GM18519 (cell line): Measurements from ENCODE around the gene ZFYVE28.

Experiments
- ATAC-seq: cut with Tn5 transposase; IDR thresholded peaks from one replicate; pipeline ENCODE4 v1.9.1; 2021; ENCODE audit warnings: mild to moderate bottlenecking, moderate library complexity; ENCODE audit not compliant: unreplicated experiment, low FRiP score

Gene ZFYVE28

DNA sequence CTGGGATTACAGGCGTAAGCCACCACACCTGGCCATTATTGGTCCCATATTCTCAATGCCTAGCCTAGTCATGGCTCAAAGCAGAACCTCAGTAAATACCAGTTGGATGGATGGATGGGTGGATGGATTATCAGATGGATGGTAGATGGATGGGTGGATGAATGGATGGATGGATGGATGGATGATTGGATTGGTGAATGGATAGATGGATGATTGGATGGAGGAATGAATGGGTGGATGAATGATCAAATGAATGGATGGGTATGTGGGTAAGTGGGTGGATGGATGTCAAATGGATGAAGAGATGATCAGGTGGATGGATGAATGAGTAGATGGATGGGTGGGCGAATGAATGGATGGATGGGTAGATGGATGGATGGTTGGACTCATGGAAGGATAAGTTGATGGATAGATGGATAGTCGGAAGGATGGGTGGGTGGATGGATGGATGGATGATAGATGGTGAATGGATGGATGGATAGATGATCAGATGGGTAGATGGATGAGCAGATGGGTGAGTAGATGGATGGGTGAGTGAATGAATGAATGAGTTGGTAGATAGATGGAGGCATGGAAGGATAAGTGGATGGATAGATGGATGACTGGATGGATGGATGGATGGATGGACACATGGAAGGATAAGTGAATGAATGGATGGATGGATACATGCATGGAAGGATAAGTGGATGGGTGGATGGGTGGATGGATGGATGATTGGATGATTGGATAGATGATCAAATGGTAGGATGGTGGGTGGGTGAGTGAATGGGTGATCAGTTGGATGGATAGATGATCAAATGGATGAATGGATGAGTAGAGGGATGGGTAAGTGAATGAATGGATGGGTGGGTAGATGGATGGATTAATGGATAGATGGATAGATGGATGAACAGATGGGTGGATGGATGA lies 28.5 kb upstream of the ZFYVE28 start:
- no peak for ATAC-seq

DNA sequence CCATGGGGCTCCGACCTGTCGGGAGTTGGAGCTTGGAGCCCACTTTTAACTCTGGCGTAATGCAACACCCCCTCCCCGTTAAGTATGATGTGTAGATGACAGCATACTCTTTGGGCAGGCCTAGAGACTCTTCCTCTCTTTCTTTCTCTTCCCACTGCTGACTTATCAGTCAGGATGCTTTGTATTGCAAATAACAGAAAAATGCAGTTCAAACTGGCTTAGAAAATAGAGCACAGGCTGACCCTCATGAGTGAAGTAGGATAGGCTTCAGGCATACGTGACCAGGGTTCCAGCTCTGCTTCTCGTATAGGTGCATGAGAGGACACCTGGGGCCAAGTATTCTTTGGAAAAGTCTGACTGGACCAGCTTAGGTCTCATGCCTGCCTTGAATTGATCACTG lies 27.1 kb upstream of the ZFYVE28 start:
- no peak for ATAC-seq

DNA sequence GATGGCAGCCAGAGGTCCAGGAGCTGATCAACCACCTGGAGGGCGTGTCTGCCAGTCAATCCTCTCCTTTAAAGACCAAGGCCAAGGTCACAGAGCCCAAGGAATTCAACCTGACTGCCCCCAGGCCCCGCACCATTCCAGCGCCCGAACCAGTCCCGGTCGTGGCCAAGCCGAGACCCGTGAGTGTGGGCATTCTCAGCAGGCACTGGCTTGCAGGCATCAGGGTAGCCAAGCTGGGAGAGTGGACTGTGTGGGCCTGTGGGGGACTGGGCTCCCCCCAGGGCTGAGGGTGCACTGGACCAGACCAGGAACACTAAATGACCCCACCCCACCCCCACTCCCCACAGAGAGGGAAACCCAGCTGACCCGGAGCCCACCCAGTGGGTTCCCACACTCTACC lies 26.7 kb upstream of the ZFYVE28 start:
- ATAC-seq, result no peak

DNA sequence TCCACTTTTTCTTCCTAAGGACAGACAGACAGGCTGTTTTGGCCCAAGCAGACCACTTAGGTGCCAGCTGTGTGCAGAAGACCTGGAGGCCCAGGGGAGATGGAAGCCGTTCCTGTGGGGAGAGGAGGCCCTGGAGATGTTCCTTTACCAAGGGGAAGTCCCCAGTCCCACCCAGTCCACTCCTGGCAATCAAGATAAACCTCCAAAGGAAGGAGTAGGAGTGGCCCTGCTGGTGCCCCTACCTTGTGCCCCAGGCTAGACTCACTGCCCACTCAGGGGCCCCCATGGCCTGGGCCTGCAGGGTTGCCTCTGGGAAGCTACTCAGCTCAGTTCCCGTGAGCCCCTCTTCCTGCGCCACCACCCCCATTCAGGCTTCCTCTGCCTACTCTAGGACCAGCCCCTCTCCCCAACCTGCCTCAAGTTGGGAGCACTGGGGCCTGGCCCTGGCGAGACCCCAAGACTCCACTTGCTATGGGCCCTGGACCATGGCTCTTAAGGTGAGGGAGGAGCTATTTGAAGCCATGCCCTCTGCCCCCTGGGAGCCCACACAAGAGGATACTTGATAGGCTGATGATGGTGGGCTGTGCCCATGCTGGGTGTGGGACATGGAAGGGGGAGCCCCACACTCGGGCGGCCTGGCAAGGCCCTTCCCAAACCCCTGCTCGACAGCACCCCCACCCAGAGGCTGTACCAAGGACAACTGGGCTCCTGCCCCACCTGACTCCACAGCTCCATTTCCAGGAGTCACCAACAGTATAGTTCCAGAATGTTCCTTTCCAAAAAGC lies 25.7 kb upstream of the ZFYVE28 start:
- no peak for ATAC-seq

DNA sequence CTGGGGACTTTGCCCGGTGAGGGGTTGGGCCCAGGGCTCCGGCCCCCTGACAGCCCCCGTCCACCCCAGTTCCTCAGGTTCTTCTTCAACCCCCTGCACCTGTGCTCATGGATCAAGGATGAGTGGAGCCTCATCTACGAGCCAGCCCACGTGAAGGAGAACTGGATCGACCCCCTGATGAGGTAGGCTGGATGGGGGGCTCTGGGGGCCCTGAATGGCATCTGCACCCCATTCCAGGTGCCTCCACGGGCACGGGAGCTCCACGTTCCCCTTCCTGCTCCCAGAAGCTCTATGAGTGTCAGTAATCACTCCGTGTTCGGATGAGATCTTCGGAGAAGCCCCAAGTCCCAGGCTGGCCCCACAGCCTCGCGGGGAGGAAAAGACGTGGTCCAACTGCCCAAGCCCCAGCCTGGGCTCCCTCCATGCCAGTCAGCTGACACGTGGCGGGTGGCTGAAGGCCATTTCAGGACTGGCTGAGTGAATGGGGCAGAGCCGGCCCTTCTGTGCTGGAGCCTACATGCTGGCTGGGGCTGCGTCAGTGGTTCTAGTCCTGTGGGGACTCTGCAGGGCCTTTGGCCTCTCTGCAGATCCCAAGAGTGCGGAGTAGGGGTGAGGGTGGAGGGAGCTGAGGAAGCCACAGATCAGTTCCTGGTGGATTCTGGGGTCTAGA lies 24.8 kb upstream of the ZFYVE28 start:
- no peak for ATAC-seq

DNA sequence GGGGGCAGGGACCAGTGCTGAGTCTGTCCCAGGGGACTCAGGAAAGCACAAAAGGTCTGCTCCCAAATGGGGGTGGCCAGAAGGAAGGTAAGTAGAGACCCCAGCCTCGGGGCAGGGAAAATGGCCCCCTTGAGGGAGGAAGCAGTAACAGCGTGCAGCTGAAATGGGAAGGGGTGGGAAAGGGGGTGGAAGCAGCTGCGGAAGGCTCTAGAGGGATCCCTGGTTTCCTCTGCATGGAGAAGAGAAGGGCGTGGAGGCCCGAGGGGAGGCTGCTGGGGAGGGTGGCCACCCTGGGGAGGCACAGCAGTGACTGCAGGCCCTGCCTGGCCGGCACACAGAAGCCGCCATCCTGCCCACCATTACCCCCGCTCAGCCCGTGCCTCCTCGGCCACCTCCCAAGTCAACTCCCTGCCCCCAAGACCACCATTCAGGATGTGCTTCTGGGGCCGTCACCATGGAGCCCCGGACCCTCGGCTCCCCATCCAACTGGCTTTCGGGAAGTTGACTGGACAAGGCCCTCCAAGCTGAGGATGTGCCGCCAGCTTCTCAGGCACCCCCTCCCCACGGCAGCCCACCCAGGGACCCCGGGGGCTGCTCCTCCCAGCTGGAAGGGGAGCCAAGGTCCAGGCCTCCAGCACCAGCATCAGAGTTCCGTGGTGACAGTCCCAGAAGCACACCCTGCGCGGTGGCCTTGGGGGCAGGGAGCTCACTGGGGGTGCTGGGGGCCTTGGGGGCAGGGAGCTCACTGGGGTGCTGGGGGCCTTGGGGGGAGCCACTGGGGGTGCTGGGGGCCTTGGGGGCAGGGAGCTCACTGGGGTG lies 23.9 kb upstream of the ZFYVE28 start:
- ATAC-seq, result no peak

DNA sequence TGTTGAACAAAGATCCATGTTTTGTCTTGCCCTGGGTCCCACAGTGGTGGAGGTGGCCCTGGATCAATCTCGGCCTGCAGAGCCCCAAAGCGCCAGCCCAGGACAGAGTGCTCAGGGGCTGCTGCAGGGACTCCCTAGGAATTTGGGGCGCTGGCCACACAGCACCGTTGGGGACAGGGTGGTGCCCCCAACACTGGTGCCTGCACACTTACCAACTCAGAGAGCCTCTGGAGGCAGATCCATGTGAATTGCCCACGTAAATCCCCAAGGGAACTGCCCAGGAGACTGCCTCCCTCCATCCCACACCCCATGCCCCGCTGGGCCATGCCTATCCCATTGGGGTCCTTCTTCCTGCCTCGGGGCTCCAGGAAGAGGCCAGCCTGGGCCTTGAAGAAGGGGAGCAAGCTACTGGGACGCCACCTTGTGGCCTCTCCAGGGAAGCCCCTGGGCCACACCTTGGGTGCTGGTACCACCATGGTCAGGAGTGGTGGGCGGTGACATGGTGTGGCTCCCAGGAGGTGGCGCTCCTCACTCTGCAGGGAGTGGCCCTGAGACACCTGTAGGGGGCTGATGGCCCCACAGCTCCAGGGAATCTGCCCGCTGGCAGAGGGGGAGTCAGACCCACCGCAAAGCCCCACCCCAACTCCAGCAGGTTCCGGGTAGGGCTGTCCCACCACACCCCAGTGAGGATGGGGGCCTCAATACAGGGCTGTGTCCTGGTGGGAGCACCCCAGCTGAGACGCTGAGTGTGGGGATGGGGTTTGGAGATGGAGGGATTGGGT lies 23.1 kb upstream of the ZFYVE28 start:
- peak; percentile 72 for ATAC-seq

DNA sequence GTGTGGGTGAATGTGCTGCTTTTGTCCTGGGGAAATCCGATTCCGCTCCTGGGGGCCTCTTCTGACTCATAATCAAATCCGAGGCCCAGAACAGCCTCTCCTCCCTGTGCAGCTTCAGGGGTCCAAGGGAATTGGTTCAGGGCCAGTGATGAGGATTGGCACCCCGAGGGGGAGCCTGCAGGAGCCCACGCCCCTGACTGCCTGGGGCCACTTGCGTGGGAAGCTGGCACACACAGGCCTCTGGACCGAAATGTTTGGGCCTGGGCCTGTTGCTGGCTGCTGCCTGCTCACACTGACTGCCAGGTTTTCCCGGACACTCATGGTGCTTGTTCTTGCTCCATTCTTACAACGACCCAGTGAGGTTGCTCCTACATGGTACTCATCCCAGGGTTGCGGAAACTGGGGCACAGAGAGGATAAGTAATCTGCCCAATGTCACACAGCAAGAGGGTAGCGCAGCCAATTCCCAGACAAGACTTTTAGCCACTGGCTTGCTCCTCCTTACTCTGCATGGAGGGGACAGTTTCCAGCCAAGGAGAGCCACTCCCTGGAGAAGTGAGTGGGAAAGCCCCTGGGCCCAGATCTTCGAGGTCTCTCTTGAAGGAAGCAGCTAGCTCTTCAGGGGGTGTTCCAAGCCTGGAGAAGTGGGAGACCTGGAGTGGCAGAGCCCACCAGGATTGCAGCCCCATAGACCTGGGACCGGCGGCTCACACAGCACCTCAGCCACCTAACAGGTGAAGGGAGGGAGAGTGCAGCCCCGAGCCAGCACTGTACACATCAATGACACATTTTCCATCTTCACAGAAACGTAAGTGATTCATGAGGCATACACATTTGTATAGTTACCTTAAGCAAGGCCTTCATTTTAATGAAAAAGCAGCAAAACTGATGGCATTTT lies 20.6 kb upstream of the ZFYVE28 start:
- no peak for ATAC-seq

DNA sequence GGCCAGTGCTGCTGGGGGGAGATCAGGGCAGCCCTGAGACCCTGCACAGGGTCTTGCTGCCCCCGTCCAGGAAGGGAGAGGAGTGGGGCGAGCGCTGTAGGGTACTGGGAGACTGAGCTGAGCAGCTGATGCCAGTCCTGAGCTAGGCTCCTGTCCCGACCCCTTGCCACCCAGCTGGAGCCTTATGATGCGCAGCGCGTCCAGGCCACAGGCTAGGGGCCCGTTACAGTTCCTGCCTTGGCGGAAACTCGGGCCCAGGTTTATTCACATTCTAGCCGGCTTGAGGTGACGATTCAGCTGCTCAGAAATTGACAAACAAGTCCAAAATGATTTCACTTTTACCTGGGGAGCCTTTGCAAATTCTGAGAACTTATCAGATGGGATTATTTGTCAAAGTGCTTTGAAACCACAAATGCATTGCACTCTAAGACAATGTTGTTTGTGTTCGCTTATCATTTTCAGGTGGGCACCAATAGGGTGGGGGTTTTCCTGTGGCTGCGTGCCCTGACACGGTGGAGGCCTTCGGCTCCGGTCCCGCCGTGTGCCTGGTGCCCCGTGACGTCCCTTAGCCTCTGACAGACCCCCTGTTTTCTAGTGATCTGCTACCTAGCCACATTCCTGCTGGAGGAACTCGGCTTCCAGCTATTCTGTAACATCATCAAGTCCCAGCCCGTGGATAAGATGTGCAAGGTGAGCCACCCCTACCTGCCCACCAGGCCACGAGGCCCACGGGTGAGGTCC lies 19.2 kb upstream of the ZFYVE28 start:
- no peak for ATAC-seq

DNA sequence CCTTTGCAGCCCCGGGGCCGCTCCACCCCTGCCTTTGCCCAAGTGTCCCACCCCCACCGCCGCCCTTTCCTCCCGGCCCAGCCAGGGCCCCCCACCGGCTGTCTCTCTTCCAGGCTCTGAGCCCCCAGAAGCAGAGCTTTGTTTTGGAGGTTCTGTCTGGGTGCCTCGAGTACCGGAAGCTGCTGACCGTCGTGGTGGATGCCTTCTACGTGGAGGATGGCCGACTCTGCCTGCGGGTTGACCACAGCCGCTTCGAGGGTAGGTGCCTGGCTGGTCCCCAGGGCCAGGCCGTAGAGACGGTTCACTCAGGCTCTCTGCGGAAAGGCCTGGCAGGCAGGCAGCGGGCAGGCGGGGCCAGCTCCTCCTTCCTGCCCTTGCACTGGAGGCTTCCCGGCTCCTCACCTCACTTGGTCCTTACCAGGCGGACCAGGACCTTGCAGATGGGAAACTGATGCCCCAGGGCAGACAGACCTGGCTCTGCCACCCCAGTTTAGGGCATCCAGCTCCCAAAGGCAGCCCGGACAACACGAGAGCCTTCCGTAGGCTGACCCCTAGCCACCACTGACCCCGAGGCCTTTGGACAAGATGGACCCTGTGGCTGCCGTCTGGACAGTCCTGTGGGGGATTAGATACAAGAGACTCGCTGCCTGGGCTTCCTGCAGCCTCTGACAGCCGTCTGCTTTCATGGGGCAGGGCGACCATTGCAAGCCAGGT lies 18.5 kb upstream of the ZFYVE28 start:
- no peak for ATAC-seq

DNA sequence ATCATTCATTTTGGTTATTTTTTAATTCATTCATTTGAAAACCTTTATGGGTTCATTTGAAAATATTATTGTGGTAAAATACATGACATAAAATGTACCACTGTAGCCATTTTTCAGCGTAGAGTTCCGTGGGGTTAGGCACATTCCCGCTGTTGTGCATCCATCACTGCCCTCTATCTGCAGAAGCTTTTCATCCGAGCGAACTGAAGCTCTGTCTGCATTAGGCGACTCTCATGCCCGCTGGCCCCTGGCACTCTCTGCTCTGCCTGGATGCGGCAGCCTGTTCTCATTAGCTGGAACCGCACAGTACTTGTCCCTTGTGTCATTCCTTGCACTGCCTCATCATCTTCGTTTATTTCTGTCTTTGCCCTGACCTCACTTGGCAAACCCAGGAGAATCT lies 17.9 kb upstream of the ZFYVE28 start:
- ATAC-seq, result no peak

DNA sequence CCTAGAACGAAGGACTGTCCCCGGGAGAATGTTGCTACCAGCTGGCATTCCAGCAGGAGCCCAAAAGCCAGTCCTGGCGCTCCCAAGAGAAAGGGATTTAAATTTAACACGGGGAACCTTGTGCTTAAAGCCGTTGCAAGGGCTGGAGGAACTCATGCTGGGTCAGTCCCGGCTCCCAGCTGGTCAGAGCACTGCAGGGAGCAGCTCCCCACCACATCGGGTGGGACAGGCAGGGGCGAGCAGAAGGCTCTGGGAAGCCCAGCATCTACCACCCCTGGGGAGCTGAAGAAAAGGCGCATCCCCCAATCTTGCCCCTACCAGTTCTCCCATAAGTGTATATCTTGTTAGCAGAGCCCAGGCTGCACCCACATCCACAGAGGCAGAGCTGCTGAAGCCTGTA lies 16.0 kb upstream of the ZFYVE28 start:
- no peak for ATAC-seq

DNA sequence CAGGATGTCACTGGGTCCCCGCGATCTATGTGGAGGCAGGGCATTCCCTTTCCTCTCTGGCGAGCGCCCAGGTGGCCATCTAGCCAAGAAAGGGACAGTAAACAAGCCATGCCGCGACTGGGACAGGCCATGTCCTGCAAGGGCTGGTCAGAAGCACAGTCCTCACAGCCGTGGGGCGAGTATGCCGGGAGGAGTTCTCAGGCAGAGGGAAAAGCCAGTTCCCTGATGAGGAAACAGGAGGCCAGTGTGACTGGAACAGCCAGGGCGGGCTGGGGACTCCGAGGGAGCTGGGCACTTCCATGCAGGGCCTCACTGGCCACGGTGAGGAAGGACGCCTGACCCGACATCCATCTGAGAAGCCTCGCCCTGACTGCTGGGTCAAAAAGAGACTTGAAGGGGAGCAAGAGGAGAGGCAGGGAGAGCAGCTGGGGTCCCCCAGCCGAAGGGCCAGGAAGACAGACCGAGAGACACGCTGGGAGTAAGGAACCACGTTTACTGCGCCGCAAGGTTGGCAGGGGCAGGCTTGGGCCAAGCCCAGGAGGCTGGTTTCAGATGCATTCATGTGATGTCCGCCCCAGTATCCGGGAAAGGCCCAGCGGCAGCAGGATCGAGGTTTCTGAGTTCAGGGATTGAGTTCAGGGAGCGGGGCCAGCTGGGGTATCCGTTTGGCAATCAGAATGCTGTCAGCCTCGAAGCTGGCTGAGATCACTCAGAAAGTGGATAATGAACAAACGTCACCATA lies 15.3 kb upstream of the ZFYVE28 start:
- no peak for ATAC-seq

DNA sequence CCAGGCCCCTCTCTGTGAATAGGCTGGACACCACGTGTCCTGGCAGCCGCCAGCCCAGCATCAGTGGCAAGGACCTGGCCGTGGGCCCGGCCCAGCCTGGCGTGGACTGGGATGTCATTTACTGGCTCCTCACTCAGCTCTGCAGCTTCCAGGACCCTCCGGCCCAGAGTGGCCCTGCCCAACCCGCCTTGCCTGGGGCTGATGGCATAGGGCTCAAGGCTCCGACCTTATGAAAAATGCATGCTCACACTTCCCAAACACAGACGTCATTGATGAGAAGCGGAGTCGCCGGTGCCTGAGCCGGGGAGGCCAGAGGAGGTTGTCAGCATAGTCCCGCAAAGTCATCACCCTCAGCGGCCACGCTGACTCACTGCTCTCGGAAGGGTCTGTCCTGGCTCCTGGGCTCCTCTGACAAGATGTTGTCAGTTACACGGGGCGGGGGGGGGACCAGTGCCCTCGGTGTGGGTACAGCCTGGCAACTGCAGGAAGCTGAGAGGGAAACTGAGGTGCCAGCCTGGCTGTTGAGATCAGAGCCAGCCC lies 14.6 kb upstream of the ZFYVE28 start:
- no peak for ATAC-seq

DNA sequence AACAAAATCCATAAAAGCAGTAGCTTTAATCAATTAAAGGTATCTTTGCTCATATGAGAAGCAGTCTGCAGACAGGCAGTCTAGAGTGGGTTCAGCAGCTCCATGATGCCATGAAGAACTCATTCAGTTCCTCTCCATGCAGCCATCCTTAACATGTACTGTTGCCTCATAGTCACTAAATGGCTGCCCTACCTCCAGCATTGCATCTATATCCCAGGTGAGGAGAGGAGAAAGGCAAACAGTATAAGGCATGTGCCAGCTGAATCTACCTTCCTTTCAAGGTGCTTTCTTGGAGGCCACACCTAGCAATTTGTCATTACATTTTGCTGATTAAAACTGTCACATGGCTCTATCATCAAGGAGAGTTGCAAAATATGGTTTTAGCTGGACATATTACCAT lies 13.6 kb upstream of the ZFYVE28 start:
- ATAC-seq, result no peak
